H1 (cell line): ENCODE data around the gene ARHGEF19. TPM values are rescaled to one million over a fixed set of nuclear protein-coding genes. Genes with fewer than 3 reads are reported as not detected.

ENCODE experiments used
- KDM4A ChIP-seq: IDR thresholded peaks from one replicate; pipeline ENCODE4 v1.7.1; 2012; ENCODE audit warnings: low read depth, mild to moderate bottlenecking, moderate library complexity, low read length, inconsistent platforms; ENCODE audit not compliant: severe bottlenecking
- POLR2AphosphoS5 ChIP-seq: IDR thresholded peaks from 2 replicates; pipeline ENCODE4 v1.6.1; 2011; ENCODE audit warnings: low read depth, low read length
- RFX5 ChIP-seq: IDR thresholded peaks from 2 replicates; pipeline ENCODE4 v1.6.1; 2011; ENCODE audit warnings: low read depth, low read length, improper control_type of control experiment, borderline replicate concordance
- SIN3A ChIP-seq, 2 experiments: IDR thresholded peaks in 1 of 2; conservative IDR thresholded peaks in 1 of 2; 2 replicates each; pipeline ENCODE4 v1.6.1; 2011 to 2012; ENCODE audit warnings: low read length in 2 of 2, improper control_type of control experiment in 1 of 2, low read depth in 1 of 2, mild to moderate bottlenecking in 1 of 2
- SP2 ChIP-seq: IDR thresholded peaks from 2 replicates; pipeline ENCODE4 v1.6.1; 2012; ENCODE audit warnings: mild to moderate bottlenecking, low read length, inconsistent platforms
- SP4 ChIP-seq: IDR thresholded peaks from 2 replicates; pipeline ENCODE4 v1.6.1; 2012; ENCODE audit warnings: low read length, inconsistent platforms
- YY1 ChIP-seq: IDR thresholded peaks from 2 replicates; pipeline ENCODE4 v1.6.1; 2011; ENCODE audit warnings: low read depth, mild to moderate bottlenecking, low read length
- polyA plus RNA-seq, 7 experiments: library from polyadenylated mRNA; depleted of rRNA in 3 of 7; stranded (reverse) in 5 of 7; unstranded in 2 of 7; fragments of >200 nt in 5 of 7; fragments of 200-250 nt in 2 of 7; gene quantifications; 1 replicate in 5 of 7; 2 replicates in 1 of 7; 4 replicates in 1 of 7; pipeline versions ENCODE4 v1.2.1 to v1.2.3, GENCODE V29; 2011 to 2013; ENCODE audit warnings: missing spikeins in 2 of 7, mixed read lengths in 2 of 7
- total RNA-seq: library from RNA; stranded (reverse); fragmentation: NEBNext Ultra II Directional; extraction: Animal tissue kit (Norgen Biotek cat#: 25700); gene quantifications from 2 replicates; pipeline ENCODE4 v1.2.1, GENCODE V29; 2021
- TF ChIP-seq, protein P1 (sequence below): fragments of 300-600 bp; sonication (generic); IDR thresholded peaks from 2 replicates; pipeline ENCODE4 v1.7.1; 2012; ENCODE audit warnings: low read length, moderate library complexity, mild to moderate bottlenecking, inconsistent platforms; ENCODE audit not compliant: insufficient replicate concordance
- TF ChIP-seq, protein P2 (sequence below): IDR thresholded peaks from 2 replicates; pipeline ENCODE4 v1.6.1; 2012; ENCODE audit warnings: inconsistent platforms

Gene ARHGEF19
- total and polyA plus RNA-seq, 2 of the 8 experiments (the other 6 are each of a cell fraction or from before 2014, with no cell fraction given): 47.5 to 56.4 TPM

DNA sequence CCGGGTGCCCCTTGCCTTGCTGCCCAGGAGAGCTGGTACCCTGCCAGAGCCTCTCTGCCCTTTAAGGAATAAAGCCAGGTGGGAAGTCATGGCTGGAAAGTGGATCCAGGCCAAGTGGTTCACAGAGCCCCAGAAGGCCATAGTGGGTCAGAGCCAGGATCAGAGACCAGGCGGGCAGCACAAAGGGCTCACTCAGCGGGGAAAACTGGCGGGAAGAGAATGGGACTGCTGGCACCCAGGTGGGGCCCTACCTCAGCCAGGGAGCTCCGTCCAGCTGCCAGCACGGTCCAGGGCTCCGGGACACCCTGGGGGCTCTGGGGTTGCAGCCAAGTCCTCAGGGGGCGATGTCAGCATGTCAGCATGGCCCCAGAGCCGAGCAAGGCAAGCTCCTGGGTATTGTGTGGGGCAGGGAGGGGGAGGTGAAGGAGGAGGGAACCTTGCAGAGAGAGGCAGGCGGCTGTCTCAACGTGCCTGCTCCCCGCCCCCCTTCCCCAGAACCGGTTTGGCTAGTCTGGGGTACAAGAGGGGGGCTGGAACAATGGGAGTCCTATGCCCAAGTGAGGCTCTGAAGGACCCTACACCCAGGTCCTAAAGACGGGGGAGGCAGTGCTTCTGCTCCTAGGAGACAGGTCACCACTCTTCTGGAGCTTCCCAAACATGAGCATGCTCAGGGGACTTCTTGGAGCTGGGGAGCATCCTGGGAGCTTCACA is at the start of gene ARHGEF19 (continued):
- TF ChIP-seq, protein P1, sequence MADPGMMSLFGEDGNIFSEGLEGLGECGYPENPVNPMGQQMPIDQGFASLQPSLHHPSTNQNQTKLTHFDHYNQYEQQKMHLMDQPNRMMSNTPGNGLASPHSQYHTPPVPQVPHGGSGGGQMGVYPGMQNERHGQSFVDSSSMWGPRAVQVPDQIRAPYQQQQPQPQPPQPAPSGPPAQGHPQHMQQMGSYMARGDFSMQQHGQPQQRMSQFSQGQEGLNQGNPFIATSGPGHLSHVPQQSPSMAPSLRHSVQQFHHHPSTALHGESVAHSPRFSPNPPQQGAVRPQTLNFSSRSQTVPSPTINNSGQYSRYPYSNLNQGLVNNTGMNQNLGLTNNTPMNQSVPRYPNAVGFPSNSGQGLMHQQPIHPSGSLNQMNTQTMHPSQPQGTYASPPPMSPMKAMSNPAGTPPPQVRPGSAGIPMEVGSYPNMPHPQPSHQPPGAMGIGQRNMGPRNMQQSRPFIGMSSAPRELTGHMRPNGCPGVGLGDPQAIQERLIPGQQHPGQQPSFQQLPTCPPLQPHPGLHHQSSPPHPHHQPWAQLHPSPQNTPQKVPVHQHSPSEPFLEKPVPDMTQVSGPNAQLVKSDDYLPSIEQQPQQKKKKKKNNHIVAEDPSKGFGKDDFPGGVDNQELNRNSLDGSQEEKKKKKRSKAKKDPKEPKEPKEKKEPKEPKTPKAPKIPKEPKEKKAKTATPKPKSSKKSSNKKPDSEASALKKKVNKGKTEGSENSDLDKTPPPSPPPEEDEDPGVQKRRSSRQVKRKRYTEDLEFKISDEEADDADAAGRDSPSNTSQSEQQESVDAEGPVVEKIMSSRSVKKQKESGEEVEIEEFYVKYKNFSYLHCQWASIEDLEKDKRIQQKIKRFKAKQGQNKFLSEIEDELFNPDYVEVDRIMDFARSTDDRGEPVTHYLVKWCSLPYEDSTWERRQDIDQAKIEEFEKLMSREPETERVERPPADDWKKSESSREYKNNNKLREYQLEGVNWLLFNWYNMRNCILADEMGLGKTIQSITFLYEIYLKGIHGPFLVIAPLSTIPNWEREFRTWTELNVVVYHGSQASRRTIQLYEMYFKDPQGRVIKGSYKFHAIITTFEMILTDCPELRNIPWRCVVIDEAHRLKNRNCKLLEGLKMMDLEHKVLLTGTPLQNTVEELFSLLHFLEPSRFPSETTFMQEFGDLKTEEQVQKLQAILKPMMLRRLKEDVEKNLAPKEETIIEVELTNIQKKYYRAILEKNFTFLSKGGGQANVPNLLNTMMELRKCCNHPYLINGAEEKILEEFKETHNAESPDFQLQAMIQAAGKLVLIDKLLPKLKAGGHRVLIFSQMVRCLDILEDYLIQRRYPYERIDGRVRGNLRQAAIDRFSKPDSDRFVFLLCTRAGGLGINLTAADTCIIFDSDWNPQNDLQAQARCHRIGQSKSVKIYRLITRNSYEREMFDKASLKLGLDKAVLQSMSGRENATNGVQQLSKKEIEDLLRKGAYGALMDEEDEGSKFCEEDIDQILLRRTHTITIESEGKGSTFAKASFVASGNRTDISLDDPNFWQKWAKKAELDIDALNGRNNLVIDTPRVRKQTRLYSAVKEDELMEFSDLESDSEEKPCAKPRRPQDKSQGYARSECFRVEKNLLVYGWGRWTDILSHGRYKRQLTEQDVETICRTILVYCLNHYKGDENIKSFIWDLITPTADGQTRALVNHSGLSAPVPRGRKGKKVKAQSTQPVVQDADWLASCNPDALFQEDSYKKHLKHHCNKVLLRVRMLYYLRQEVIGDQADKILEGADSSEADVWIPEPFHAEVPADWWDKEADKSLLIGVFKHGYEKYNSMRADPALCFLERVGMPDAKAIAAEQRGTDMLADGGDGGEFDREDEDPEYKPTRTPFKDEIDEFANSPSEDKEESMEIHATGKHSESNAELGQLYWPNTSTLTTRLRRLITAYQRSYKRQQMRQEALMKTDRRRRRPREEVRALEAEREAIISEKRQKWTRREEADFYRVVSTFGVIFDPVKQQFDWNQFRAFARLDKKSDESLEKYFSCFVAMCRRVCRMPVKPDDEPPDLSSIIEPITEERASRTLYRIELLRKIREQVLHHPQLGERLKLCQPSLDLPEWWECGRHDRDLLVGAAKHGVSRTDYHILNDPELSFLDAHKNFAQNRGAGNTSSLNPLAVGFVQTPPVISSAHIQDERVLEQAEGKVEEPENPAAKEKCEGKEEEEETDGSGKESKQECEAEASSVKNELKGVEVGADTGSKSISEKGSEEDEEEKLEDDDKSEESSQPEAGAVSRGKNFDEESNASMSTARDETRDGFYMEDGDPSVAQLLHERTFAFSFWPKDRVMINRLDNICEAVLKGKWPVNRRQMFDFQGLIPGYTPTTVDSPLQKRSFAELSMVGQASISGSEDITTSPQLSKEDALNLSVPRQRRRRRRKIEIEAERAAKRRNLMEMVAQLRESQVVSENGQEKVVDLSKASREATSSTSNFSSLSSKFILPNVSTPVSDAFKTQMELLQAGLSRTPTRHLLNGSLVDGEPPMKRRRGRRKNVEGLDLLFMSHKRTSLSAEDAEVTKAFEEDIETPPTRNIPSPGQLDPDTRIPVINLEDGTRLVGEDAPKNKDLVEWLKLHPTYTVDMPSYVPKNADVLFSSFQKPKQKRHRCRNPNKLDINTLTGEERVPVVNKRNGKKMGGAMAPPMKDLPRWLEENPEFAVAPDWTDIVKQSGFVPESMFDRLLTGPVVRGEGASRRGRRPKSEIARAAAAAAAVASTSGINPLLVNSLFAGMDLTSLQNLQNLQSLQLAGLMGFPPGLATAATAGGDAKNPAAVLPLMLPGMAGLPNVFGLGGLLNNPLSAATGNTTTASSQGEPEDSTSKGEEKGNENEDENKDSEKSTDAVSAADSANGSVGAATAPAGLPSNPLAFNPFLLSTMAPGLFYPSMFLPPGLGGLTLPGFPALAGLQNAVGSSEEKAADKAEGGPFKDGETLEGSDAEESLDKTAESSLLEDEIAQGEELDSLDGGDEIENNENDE: no peak
- TF ChIP-seq SIN3A (conservative IDR thresholded peaks at IDR 0.05 in 1 of 2, IDR thresholded peaks at IDR 0.05 in 1 of 2; ENCODE audit: low read depth in 1 of 2, low read length in 2 of 2): peak in 1 of 2 experiments; percentile 56; a peak in 1 of 4 replicates
- peak; percentile 84 for TF ChIP-seq POLR2AphosphoS5
- TF ChIP-seq YY1: no peak
- no peak for TF ChIP-seq RFX5
- TF ChIP-seq KDM4A: peak; percentile 7
- no peak for TF ChIP-seq SP4
- TF ChIP-seq, protein P2, sequence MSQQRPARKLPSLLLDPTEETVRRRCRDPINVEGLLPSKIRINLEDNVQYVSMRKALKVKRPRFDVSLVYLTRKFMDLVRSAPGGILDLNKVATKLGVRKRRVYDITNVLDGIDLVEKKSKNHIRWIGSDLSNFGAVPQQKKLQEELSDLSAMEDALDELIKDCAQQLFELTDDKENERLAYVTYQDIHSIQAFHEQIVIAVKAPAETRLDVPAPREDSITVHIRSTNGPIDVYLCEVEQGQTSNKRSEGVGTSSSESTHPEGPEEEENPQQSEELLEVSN: peak; percentile 59
- TF ChIP-seq SP2: no peak
